Stimulated activated memory B cell treated with anti-CD40 and anti-IgM and Interleukin-4, amounts not matched to agents 10 μg/mL and 1 μg/mL and 100 μg/mL, for 72 hours (primary cell): ENCODE results near the gene NFIX.

Source experiments
- ATAC-seq: fragments of 150-1000 bp; cut with Tn5 transposase; 2 replicates; pipeline ENCODE4 v1.10.0; 2021
- H3K27ac Mint-ChIP-seq: one replicate; pipeline ENCODE4 v1.8.0; 2022; ENCODE audit warnings: mild to moderate bottlenecking, mixed read lengths
- H3K27me3 Mint-ChIP-seq: one replicate; pipeline ENCODE4 v1.8.0; 2022; ENCODE audit warnings: mixed read lengths
- H3K36me3 Mint-ChIP-seq: one replicate; pipeline ENCODE4 v1.8.0; 2022; ENCODE audit warnings: mixed read lengths
- H3K4me1 Mint-ChIP-seq: one replicate; pipeline ENCODE4 v1.8.0; 2022; ENCODE audit warnings: mixed read lengths
- H3K4me3 Mint-ChIP-seq: one replicate; pipeline ENCODE4 v1.8.0; 2022; ENCODE audit warnings: mild to moderate bottlenecking, moderate library complexity, mixed read lengths
- H3K9me3 Mint-ChIP-seq: one replicate; pipeline ENCODE4 v1.8.0; 2022; ENCODE audit warnings: mixed read lengths

Gene NFIX

GRCh38 chr19:13007292-13008045 lies 12.2 kb downstream of the NFIX start:
- Mint-ChIP-seq H3K27me3 (peaks cover 72% of the 10 kb centered on the region), H3K4me3 (no peak overlapping the region)
- ATAC-seq = no peak

DNA sequence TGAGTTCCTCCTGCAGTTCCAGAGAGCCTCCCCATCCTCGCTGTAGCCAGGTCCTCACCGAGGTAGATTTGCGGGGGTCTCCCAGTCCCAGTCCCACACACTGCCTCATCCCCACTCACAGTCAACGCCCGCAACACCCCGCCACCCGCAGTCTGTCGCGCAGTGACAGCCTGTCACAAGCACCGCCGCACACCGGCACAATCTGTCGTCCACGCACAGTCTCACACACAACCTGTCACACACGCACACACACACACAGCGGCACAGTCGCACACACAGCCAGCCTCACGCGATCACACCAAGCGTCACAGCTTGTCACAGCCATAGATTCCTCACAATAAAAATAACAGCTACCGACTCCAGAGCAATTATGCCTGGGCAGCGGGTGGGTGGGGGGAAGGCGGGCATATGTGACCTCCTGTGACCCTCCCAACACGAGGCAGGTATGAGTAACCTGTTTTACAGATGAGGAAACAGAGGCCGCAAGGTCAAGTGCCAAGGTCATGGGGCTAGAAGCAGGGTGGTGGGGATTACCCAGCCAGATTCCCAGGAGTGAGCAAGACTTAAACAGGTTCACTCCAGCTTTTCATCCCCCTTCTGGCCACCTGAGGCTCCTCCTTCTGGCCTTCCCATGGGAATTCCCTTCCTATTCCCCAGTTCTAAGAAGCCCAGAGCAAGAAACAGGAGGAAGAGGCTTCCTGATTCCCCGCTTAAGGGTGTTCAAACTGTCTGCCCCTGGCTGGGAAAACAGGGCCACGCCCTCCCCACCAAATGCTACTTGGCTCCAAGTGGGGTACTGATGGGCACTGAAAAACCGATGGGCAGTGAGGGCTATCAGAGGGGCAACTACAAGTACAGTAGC lies 13.9 kb downstream of the NFIX start:
- Mint-ChIP-seq H3K27ac (no peak overlapping the region), H3K36me3 (no peaks in the 10 kb centered on the region), H3K27me3 (peaks cover 79% of the 10 kb centered on the region), H3K4me1 (peaks cover 25% of the 10 kb centered on the region), H3K4me3 (no peak overlapping the region), H3K9me3 (no peaks in the 10 kb centered on the region)
- no peak for ATAC-seq

More at GRCh38 chr19:13007292-13008045, 12.2 kb downstream of the NFIX start:
- Mint-ChIP-seq H3K36me3 (no peaks in the 10 kb centered on the region), H3K9me3 (no peaks in the 10 kb centered on the region), H3K4me1 (peaks cover 8% of the 10 kb centered on the region), H3K27ac (no peak overlapping the region)

- ATAC-seq = no peak
- Mint-ChIP-seq H3K36me3 (no peaks in the 10 kb centered on the region), H3K4me1 (peaks cover 32% of the 10 kb centered on the region), H3K27me3 (peaks cover 83% of the 10 kb centered on the region), H3K4me3 (no peak overlapping the region), H3K9me3 (no peaks in the 10 kb centered on the region), H3K27ac (no peak overlapping the region)
These were observed 15.0 kb downstream of the NFIX start for GRCh38 chr19:13010038-13010991.

GRCh38 chr19:13010992-13011652 lies 15.8 kb downstream of the NFIX start:
- no peak for ATAC-seq
- peaks cover 32% of the 10 kb centered on the region for H3K4me1 Mint-ChIP-seq
- peaks cover 79% of the 10 kb centered on the region for H3K27me3 Mint-ChIP-seq
- H3K9me3 Mint-ChIP-seq = no peaks in the 10 kb centered on the region
- no peak overlapping the region for H3K27ac Mint-ChIP-seq
- H3K36me3 Mint-ChIP-seq = no peaks in the 10 kb centered on the region
- no peak overlapping the region for H3K4me3 Mint-ChIP-seq

DNA sequence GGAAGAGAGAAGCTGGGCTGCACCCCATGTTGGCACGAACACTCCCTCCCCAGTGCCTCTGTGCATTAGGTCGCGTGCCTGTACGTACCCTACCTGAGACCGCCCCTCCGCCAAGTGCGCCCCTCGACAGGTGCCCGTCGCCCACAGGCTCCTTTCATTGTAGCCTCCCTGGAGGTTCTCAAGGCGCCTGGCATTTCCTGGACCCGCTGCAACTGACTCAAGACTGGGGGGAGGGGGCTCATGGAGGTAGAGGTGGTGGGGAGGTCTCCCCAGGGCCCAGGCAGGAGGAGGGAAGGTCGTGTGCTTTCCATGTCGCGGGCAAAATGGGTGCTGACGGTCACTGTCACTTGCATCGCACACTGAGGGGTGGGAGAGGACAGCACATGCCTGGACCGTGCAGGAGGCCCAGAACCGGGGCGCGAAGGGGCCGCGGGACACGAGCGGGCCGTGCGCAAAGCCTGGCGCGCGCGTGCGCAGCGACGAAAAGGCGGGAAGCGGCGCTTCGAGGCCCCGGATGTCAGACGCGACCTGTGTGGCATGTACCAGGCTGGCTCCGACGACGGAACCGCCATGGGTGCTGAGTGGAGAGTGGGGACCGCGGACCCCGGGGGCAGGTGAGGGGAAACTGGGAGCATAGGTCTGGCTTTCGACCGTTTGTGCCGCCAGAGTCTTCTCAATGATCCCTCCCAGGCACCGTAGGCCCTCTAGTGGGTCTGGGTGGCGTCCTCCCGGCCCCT lies 16.5 kb downstream of the NFIX start:
- Mint-ChIP-seq H3K27me3 (peaks cover 84% of the 10 kb centered on the region), H3K9me3 (no peaks in the 10 kb centered on the region), H3K4me3 (no peak overlapping the region), H3K4me1 (peaks cover 36% of the 10 kb centered on the region), H3K27ac (no peak overlapping the region), H3K36me3 (no peaks in the 10 kb centered on the region)
- no peak for ATAC-seq

DNA sequence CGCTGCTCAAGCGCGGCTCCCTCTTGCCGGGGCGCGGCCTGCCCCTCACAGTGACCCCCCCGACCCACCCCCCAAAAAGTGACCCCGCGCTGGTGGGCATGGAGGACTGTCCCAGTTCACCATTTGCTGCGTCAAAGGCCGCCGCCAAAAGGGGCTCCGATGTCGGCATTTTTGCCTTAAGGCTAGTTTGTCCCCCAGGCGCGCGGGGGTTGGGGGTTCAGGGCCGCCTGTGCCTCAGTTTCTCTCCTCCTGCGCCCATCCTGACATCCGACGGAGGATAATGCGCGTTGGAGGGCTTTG lies 17.1 kb downstream of the NFIX start:
- peak overlapping the region; percentile 83 for H3K4me3 Mint-ChIP-seq
- ATAC-seq = no peak
- H3K27ac Mint-ChIP-seq = peak overlapping the region; percentile 70
- H3K36me3 Mint-ChIP-seq = no peaks in the 10 kb centered on the region
- peaks cover 90% of the 10 kb centered on the region for H3K27me3 Mint-ChIP-seq
- H3K9me3 Mint-ChIP-seq = no peaks in the 10 kb centered on the region
- H3K4me1 Mint-ChIP-seq = peaks cover 40% of the 10 kb centered on the region

DNA sequence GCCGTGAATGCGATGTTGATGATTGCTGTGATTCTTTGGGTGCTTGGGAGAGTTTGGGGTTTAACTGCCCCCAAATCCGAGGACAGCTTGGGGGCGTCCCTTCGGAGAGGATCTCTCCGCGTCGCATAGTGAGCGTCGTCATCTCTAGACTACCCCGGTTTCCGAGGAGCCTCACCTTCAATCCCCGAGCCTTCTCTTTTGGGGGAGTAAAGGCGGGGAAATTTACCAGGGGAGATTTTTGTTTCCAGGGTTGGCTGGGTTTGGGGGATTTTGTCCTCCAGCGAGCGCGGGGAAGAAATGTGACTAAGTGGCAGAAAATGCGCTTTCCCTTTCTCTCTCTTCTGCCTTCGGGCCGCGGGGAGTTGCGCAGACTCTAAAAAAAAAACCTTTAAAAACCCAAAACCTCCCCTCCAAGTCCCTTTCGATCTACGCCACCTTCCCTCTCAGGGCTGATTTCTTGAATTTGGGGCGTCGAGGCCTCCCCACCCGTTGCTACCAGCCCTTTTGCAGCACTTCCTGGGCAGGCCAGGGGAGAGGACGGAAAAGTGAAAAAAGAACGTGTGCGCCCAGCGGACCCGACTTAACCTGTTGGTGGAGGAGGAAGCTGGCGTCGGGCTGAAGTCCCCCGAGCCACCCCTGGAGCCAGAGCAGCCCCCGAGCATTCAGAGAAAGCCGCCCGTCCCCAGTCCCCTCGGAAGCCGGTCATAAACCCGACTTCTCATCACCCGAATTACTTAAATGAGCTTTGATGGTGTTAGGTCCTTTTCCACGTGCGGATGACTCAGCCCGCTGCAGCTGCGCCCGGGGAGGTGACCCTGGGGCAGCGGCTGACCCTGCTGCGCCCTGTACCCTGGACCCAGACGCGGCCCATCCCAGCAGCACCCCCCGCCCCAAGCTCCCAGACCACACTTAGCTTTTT lies 17.7 kb downstream of the NFIX start:
- peak; percentile 28 for ATAC-seq
- H3K9me3 Mint-ChIP-seq = no peaks in the 10 kb centered on the region
- peaks cover 40% of the 10 kb centered on the region for H3K4me1 Mint-ChIP-seq
- H3K4me3 Mint-ChIP-seq = peak overlapping the region; percentile 83
- peak overlapping the region; percentile 70 for H3K27ac Mint-ChIP-seq
- H3K27me3 Mint-ChIP-seq = peaks cover 95% of the 10 kb centered on the region
- no peaks in the 10 kb centered on the region for H3K36me3 Mint-ChIP-seq

DNA sequence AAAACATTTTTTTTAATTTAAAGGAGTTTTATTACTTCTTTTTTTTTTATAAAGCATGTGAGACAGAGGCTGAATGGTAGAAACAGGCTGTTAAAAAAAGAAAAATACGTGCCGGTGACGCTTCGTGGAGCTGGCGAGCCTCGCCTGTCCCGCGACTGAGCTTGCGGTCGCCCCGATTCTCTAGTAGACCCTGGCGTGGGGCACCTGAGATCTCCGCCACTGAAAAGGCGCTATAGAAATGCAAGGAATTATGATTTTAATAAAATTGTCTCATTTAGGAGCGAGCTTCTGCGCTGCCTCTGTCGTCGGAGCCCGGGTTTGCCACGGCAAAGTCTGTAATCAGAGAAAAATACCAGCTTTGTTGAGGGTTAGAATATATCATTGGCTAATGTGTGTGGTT lies 18.4 kb downstream of the NFIX start:
- Mint-ChIP-seq H3K27me3 (peaks cover 95% of the 10 kb centered on the region), H3K27ac (peak overlapping the region; percentile 70), H3K9me3 (no peaks in the 10 kb centered on the region), H3K36me3 (no peaks in the 10 kb centered on the region), H3K4me3 (peak overlapping the region; percentile 83), H3K4me1 (peaks cover 40% of the 10 kb centered on the region)
- no peak for ATAC-seq

- Mint-ChIP-seq H3K27me3 (peaks cover 88% of the 10 kb centered on the region), H3K4me1 (peaks cover 40% of the 10 kb centered on the region), H3K27ac (peak overlapping the region; percentile 70), H3K36me3 (no peaks in the 10 kb centered on the region), H3K9me3 (no peaks in the 10 kb centered on the region), H3K4me3 (peak overlapping the region; percentile 66)
- no peak for ATAC-seq
These were observed 19.0 kb downstream of the NFIX start for GRCh38 chr19:13014101-13014920.

DNA sequence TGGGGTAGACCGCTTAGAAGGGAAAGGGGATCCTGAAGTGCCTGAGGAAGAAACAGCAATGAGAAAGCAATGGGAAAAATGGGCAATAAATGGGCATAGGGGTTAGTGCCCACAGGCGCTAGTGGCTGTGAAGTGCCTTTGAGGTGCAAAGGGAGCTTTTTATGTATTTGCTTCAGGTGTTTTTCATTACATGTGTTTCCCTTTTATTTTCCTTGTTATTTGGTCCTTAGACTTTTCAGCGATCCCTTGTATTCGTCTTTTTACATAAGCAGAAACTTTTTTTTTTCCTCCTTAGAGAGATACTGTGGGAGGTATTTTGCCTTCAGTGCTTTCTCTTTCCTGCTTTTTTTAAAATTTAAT lies 19.6 kb downstream of the NFIX start:
- Mint-ChIP-seq H3K27me3 (peaks cover 89% of the 10 kb centered on the region), H3K4me1 (peaks cover 40% of the 10 kb centered on the region), H3K27ac (no peak overlapping the region), H3K36me3 (no peaks in the 10 kb centered on the region), H3K9me3 (no peaks in the 10 kb centered on the region), H3K4me3 (no peak overlapping the region)
- no peak for ATAC-seq

DNA sequence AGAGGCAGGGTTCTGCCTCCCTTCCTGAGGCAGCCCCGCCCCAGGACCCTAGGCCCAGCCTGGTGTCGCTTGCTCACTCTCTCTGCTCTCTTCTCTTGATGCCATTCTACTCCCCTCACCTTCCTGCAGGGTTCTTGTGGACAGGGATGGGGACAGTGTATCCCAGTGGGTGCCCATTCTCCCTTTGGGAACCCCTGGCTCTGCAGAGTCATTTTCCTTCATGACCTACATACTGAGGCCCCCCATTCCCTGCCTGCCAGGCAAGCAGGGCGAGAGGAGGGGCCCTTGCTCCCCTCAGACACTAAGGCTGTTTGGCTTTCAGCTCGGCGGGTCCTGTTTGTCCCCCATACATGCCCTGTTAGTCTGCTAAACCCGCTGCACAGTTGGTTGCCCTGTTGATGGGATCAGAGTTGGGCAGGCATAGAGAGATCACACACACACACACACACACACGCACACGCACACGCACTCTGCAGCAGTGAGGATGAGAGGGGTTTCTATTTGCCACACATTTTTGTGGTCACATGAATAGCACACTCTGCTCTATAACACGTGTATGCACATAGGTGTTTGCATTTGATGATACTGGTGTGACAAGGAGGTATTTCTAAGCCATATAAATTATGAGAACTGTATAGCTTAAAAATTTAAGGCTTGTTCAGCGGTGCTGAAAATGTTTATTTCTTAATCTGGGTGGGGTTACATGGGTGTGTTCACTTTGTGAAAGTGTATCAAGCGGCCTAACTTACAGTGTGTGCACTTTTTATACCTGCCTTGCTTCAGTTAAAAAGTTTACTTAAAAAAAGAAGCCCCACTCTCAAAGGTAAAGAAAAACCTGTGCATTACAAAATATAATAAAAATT lies 20.3 kb downstream of the NFIX start:
- Mint-ChIP-seq H3K27me3 (peaks cover 89% of the 10 kb centered on the region), H3K4me3 (no peak overlapping the region), H3K9me3 (no peaks in the 10 kb centered on the region), H3K36me3 (no peaks in the 10 kb centered on the region), H3K27ac (no peak overlapping the region), H3K4me1 (peaks cover 35% of the 10 kb centered on the region)
- no peak for ATAC-seq

GRCh38 chr19:13016245-13016627 lies 21.0 kb downstream of the NFIX start:
- Mint-ChIP-seq H3K4me3 (no peak overlapping the region), H3K27me3 (peaks cover 89% of the 10 kb centered on the region), H3K27ac (no peak overlapping the region), H3K4me1 (peaks cover 33% of the 10 kb centered on the region), H3K36me3 (no peaks in the 10 kb centered on the region), H3K9me3 (no peaks in the 10 kb centered on the region)
- no peak for ATAC-seq
